ENCODE measurements around the gene ARSI. TPM values are rescaled to one million over a fixed set of nuclear protein-coding genes. Genes with fewer than 3 reads are reported as not detected.
A peak's percentile ranks its signal among the peaks of the same experiment; 100 is the strongest.

The ARSI gene
- total and polyA plus RNA-seq, 2 donors (not counting 1 experiment from before 2014, with no cell fraction given), result 5.9 to 12.5 TPM

- Histone ChIP-seq H3K27me3 (ENCODE audit: control insufficient read depth, insufficient read depth, low read length) (no peaks in the 10 kb centered on the region), H2AFZ (ENCODE audit: low read length) (no peak overlapping the region), H3K79me2 (ENCODE audit: control insufficient read depth, insufficient read depth, low read length) (no peaks in the 10 kb centered on the region), H3K36me3 (ENCODE audit: control insufficient read depth, insufficient read depth, low read length) (no peaks in the 10 kb centered on the region), H4K20me1 (ENCODE audit: control insufficient read depth, extremely low read depth, insufficient read depth, low read length) (no peaks in the 10 kb centered on the region), H3K4me2 (ENCODE audit: extremely low read depth, insufficient read depth, low read length) (no peak overlapping the region), H3K9ac (ENCODE audit: insufficient read depth, low read length) (no peak overlapping the region), H3K9me3 (ENCODE audit: control insufficient read depth, insufficient read depth, low read depth, low read length) (no peaks in the 10 kb centered on the region), H3K27ac (ENCODE audit: insufficient read depth, low read length) (no peak overlapping the region), H3K4me3 (replicated peaks in 1 of 4; ENCODE audit: control extremely low read depth in 1 of 4, insufficient read depth in 1 of 4, low read depth in 3 of 4, low read length in 4 of 4) (no peak overlapping the region), H3K4me1 (ENCODE audit: control insufficient read depth, extremely low read depth, insufficient read depth, low read length) (peaks cover 14% of the 10 kb centered on the region)
- no peak for DNase-seq (ENCODE audit: low read depth in 2 of 2)
- TF ChIP-seq EZH2 (IDR thresholded peaks at IDR 0.05; ENCODE audit: low read length, missing control alignments), result no peak
- TF ChIP-seq, protein P1, sequence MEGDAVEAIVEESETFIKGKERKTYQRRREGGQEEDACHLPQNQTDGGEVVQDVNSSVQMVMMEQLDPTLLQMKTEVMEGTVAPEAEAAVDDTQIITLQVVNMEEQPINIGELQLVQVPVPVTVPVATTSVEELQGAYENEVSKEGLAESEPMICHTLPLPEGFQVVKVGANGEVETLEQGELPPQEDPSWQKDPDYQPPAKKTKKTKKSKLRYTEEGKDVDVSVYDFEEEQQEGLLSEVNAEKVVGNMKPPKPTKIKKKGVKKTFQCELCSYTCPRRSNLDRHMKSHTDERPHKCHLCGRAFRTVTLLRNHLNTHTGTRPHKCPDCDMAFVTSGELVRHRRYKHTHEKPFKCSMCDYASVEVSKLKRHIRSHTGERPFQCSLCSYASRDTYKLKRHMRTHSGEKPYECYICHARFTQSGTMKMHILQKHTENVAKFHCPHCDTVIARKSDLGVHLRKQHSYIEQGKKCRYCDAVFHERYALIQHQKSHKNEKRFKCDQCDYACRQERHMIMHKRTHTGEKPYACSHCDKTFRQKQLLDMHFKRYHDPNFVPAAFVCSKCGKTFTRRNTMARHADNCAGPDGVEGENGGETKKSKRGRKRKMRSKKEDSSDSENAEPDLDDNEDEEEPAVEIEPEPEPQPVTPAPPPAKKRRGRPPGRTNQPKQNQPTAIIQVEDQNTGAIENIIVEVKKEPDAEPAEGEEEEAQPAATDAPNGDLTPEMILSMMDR (conservative IDR thresholded peaks at IDR 0.05 in 1 of 2, IDR thresholded peaks at IDR 0.05 in 1 of 2; ENCODE audit: low read depth in 1 of 2, low read length in 2 of 2), result no peak
These were observed 45.3 kb downstream of the ARSI start for GRCh38 chr5:150257424-150257823.

GRCh38 chr5:150256410-150257064 lies 46.2 kb downstream of the ARSI start:
- Histone ChIP-seq H2AFZ (ENCODE audit: low read length) (no peak overlapping the region), H3K36me3 (ENCODE audit: control insufficient read depth, insufficient read depth, low read length) (no peaks in the 10 kb centered on the region), H3K9ac (ENCODE audit: insufficient read depth, low read length) (no peak overlapping the region), H4K20me1 (ENCODE audit: control insufficient read depth, extremely low read depth, insufficient read depth, low read length) (no peaks in the 10 kb centered on the region), H3K4me3 (replicated peaks in 1 of 4; ENCODE audit: control extremely low read depth in 1 of 4, insufficient read depth in 1 of 4, low read depth in 3 of 4, low read length in 4 of 4) (no peak overlapping the region), H3K27ac (ENCODE audit: insufficient read depth, low read length) (no peak overlapping the region), H3K9me3 (ENCODE audit: control insufficient read depth, insufficient read depth, low read depth, low read length) (no peaks in the 10 kb centered on the region), H3K27me3 (ENCODE audit: control insufficient read depth, insufficient read depth, low read length) (peaks cover 2% of the 10 kb centered on the region), H3K4me2 (ENCODE audit: extremely low read depth, insufficient read depth, low read length) (no peak overlapping the region), H3K4me1 (ENCODE audit: control insufficient read depth, extremely low read depth, insufficient read depth, low read length) (peaks cover 6% of the 10 kb centered on the region), H3K79me2 (ENCODE audit: control insufficient read depth, insufficient read depth, low read length) (no peaks in the 10 kb centered on the region)
- TF ChIP-seq, protein P1 (conservative IDR thresholded peaks at IDR 0.05 in 1 of 2, IDR thresholded peaks at IDR 0.05 in 1 of 2; ENCODE audit: low read depth in 1 of 2, low read length in 2 of 2), result peak in 1 of 2 donors; percentile 9
- no peak for TF ChIP-seq EZH2 (IDR thresholded peaks at IDR 0.05; ENCODE audit: low read length, missing control alignments)
- DNase-seq (ENCODE audit: low read depth in 2 of 2), result no peak

- Histone ChIP-seq H3K4me2 (ENCODE audit: extremely low read depth, insufficient read depth, low read length) (no peak overlapping the region), H3K9me3 (ENCODE audit: control insufficient read depth, insufficient read depth, low read depth, low read length) (no peaks in the 10 kb centered on the region), H3K4me1 (ENCODE audit: control insufficient read depth, extremely low read depth, insufficient read depth, low read length) (no peaks in the 10 kb centered on the region), H2AFZ (ENCODE audit: low read length) (no peak overlapping the region), H4K20me1 (ENCODE audit: control insufficient read depth, extremely low read depth, insufficient read depth, low read length) (no peaks in the 10 kb centered on the region), H3K36me3 (ENCODE audit: control insufficient read depth, insufficient read depth, low read length) (no peaks in the 10 kb centered on the region), H3K79me2 (ENCODE audit: control insufficient read depth, insufficient read depth, low read length) (no peaks in the 10 kb centered on the region), H3K9ac (ENCODE audit: insufficient read depth, low read length) (no peak overlapping the region), H3K27ac (ENCODE audit: insufficient read depth, low read length) (no peak overlapping the region), H3K4me3 (replicated peaks in 1 of 4; ENCODE audit: control extremely low read depth in 1 of 4, insufficient read depth in 1 of 4, low read depth in 3 of 4, low read length in 4 of 4) (no peak overlapping the region), H3K27me3 (ENCODE audit: control insufficient read depth, insufficient read depth, low read length) (peaks cover 2% of the 10 kb centered on the region)
- TF ChIP-seq, protein P1 (conservative IDR thresholded peaks at IDR 0.05 in 1 of 2, IDR thresholded peaks at IDR 0.05 in 1 of 2; ENCODE audit: low read depth in 1 of 2, low read length in 2 of 2), result no peak
- TF ChIP-seq EZH2 (IDR thresholded peaks at IDR 0.05; ENCODE audit: low read length, missing control alignments), result no peak
- peak in 1 of 2 donors; percentile 17 for DNase-seq (ENCODE audit: low read depth in 2 of 2)
These were observed 46.9 kb downstream of the ARSI start for GRCh38 chr5:150255659-150256409.
